Measurements from ENCODE around the gene MMP8. TPM values are rescaled to one million over a fixed set of nuclear protein-coding genes. Genes with fewer than 3 reads are reported as not detected.
"Not testable (repeated sequence)": the region's sequence is repeated elsewhere in the genome, so short reads cannot be mapped to it uniquely, and the experiment has no call there.

MMP8 gene
- total RNA-seq, result 0.94 TPM
- long read RNA-seq, partial matches to known transcripts, result 0 of 1 reads
- long read RNA-seq, other reads (novel, unspliced or antisense), result 1 of 1 reads

DNA sequence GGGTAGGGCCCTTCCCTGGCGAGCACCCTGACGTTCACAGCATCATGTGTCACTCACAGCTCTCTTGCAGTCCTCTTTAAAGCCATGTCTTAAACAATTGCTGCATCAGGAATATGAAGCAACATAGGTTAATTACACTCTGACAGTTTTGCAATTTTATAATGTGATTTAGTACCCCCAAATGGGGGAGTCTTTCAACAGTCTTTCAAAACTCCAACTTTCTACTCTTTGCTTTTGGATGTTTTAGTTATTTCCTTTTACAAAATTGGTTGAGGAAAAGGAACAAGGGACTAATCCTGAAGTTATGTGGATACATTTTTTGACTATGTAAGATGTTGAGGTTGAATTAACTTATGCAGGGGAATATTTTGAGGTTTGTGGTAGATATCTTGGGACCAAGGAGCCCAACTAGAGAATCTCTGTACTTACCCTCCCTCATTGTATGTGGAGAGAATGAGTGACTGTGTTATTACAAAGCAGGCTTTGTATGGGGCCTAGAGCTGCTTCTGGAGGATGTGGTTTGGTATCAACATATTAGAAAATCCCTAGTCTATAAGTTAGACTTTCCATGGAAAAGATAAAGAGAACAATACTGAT, at the start of gene MMP8:
Gene MMP8 (minus strand): TSS at position 51 of the 597 bp plus-strand sequence. CDS start 99 bp downstream, outside the sequence.
- no peak for DNase-seq (ENCODE audit: low spot score)
- intact Hi-C loops (cut with DNase I), result no loop called here

DNA sequence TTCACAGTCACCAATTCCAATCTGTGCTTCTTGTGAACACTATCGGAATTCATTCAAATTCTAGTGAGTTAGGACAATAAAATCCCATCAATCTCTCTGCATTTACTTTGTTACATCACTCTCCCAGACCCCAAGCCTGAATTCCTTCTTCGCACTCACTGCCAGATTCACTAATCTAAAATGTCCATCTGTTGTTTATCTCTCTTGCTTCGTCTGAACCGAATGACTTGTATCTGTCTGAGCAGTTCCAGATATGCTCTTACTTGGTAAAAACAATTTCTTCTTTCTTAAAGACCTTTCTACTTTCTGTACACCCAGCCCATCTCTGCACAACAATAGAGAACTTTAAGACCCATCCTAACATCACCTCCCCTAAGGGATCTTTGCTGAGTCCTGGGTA, 48.6 kb upstream of the MMP8 start:
- no peak for DNase-seq (ENCODE audit: low spot score)
- intact Hi-C loops (cut with DNase I), result no loop called here

DNA sequence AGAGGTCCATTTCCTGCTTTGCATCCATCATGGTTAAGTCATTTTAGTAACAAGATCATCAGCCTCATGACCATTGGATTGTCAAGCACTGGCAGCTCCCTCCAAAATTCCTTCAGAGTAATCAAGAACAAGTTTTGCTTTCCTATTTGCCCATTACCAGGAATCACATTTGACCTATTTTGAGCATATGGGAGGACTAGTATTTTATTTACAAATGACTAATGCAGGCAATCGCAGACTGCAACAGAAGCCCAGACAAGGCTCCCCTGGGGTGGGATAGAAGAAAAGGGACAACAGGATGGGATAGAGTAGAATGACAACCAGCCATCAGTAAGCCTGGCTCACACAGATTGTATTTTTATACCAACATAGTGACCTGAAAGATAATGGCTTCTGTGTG, 46.6 kb upstream of the MMP8 start:
- intact Hi-C loops (cut with DNase I), result no loop called here
- no peak for DNase-seq (ENCODE audit: low spot score)

DNA sequence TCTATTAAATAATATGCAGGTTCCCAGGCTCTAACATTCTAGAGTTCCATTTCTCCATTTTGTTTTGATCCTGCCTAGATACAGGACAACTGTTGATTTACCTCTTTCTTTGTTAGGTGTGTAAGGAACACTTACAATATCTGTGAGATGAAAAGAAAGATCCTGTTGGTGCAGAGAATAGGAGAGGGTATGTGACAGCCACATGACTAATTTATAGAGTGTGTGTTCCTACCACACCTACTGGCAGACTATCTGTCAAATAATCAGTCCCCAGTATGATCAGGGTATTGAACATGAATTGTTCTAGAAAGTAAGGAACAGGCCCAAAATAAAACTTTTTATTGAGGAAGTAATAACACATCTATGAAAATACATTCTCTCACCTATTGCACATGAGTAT, 45.4 kb upstream of the MMP8 start:
- no peak for DNase-seq (ENCODE audit: low spot score)
- intact Hi-C loops (cut with DNase I), result no loop called here

DNA sequence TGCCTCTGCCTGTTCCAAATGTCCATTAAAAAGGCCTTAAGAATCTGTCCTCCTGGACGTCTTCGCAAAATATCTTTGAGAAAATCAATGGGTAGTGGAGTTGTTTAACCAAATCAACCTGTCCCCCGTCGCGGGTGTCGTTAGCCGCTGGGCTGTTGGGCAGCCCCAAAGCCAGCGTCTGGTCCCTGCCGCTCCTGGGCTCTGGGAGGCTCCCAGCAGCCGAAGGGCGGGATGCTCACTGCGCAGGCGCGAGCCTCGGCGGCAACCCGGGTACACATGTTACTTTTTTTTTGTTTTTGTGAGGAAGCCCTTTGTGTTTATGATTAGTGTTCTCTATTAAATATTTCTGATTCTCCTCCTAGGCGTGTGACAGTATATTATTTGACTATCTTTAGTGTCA, 43.0 kb upstream of the MMP8 start:
- intact Hi-C loops (cut with DNase I), result no loop called here

GRCh38 chr11:102763440-102763839, 38.7 kb upstream of the MMP8 start:
- intact Hi-C loops (cut with DNase I), result no loop called here
- DNase-seq (ENCODE audit: low spot score), result no peak

More for the DNA sequence above, 43.0 kb upstream of the MMP8 start:
- DNase-seq (ENCODE audit: low spot score), result no peak

DNA sequence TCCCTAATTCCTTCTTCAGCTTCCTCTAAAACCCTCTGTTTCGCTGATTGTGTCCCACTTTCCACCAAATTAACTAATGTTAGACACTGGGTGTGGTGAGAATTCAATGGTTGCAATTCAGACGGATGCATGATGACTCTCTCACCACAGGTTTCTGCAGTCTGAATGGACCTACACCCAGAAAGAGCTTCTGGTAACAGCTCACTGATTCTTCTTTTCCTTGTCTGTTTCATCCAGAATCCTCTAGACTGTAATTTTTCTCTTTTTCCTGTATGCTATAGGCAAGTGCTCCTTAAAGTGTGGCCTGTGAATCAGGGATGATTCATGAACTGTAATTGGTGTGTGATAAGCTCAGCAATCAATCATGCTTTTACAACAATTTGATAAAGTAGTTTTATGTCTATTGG, 37.6 kb upstream of the MMP8 start:
- intact Hi-C loops (cut with DNase I), result no loop called here
- DNase-seq (ENCODE audit: low spot score), result no peak

DNA sequence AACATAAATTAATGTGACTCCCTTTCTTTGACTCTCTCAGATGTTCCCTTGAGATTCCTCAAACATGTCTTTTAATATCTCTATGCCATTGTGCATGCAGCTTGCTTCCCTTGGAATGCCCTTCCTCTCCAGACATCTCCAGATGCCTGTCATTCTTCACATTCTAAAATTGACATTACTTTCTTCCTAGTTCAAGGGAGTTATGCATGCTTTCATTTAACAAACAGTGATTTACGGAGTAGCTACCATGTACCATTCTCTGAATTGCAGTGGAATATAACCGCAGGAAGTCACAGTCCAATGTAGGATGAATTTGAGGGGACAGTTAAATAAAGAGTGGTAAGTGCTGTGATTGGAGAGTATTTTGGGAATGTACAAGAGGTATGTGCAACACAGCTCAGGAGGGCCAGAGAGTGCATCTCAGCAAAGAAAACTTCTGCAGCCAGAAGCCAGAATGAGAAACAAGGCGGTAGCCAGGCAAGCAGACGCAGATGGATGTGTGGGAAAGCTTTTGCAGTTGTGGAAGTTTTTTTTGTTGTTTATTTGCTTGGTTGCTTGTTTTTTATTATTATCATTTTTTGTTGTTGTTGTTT, 37.0 kb upstream of the MMP8 start:
- intact Hi-C loops (cut with DNase I), result no loop called here
- no peak for DNase-seq (ENCODE audit: low spot score)

GRCh38 chr11:102760344-102761035, 35.7 kb upstream of the MMP8 start:
- no peak for DNase-seq (ENCODE audit: low spot score)
- intact Hi-C loops (cut with DNase I), result no loop called here

DNA sequence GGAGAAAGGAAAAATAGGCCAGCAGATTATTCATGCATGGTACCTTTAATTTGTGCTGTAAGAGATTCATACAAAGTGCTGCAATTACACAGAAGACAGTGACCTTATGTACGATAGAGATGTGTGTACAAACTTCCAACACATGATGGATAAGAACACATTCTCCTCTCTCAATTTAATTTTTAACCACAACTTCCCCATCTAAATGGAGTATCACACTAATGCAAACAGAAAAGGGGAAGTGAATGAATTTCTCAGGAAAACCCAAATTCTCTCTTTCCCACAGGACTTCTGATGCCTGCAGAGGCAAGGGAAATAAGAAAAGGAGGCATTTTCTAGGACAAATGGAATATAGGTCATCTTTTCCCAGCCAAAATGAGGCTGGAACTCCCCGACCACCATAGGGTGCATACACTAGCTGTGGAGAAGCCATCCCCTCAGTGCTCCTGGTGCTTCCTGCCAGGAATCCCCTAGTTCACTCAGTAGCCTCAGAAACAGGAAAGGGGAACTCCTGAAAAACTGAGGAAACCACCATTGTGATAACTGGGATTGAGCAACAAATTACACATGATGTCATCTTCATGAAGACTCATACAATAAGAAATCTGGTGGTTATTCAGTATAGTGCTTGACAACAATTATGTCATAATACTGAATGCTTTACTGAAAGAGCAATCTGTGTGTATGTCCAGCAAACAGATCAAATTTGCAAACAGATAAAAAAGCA, 33.2 kb upstream of the MMP8 start:
- DNase-seq (ENCODE audit: low spot score), result no peak

DNA sequence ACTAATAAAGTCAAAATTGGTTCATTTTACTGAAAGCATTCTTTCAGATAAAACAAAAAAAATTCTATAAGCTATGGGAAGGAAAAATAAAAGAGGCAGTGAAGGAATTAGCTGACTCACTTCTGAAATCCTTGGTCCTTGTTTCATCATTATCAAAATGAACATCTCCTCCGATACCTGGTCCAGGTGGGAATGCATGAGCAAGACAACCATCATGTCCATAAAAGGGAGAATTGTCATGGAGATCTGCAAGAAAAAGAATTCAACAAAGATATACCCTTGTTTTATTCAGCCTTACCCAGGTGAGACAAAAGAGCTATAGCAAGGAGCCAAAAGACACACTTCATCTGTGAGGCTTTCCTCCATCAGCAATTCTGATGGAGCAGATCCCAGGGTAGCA, 28.5 kb upstream of the MMP8 start:
- intact Hi-C loops (cut with DNase I), result no loop called here
- DNase-seq (ENCODE audit: low spot score), result no peak

More for the DNA sequence above, 33.2 kb upstream of the MMP8 start:
- intact Hi-C loops (cut with DNase I), result no loop called here

- intact Hi-C loops (cut with DNase I), result no loop called here
- no peak for DNase-seq (ENCODE audit: low spot score)
These were observed 26.9 kb upstream of the MMP8 start for GRCh38 chr11:102751673-102752072.

GRCh38 chr11:102749101-102749722, 24.5 kb upstream of the MMP8 start:
- intact Hi-C loops (cut with DNase I), result no loop called here
- no peak for DNase-seq (ENCODE audit: low spot score)

DNA sequence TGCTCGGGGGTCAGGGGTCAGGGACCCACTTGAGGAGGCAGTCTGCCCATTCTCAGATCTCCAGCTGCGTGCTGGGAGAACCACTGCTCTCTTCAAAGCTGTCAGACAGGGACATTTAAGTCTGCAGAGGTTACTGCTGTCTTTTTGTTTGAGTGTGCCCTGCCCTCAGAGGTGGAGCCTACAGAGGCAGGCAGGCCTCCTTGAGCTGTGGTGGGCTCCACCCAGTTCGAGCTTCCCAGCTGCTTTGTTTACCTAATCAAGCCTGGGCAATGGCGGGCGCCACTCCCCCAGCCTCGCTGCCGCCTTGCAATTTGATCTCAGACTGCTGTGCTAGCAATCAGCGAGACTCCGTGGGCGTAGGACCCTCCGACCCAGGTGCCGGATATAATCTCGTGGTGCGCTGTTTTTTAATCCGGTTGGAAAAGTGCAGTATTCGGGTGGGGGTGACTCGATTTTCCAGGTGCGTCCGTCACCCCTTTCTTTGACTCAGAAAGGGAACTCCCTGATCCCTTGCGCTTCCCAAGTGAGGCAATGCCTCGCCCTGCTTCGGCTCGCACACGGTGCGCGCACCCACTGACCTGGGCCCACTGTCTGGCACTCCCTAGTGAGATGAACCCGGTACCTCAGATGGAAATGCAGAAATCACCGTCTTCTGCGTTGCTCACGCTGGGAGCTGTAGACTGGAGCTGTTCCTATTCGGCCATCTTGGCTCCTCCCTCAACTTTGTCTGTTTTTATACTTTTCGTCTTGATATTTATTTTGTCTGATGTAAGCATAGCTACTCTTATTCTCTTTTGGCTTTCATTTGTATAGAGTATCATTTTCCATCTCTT, 22.2 kb upstream of the MMP8 start:
- intact Hi-C loops (cut with DNase I); DNase-seq (ENCODE audit: low spot score): not testable (repeated sequence)

DNA sequence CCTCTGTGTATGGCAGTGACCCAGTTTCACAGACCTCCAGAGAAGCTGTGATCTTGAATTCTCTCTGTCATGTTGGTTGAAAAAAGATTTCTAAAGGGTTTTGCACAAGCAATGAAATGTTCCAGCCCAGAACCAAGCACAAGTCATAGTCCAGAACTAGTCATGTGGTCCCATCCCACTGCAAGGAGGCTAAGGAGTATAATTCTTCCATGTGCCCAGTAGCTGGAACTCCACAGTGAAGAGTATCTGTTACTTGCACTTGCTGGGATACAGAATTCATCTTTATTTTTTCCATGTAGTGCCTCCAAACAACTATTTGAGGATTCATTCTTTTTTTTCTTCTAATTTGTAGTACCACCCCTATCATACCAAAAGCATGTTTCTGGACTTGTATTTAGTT, 9.9 kb upstream of the MMP8 start:
- intact Hi-C loops (cut with DNase I), result loop anchor here (5.0 kb wide), 1 partner anchor 208 kb away; no protein-coding TSS in a partner anchor
- DNase-seq (ENCODE audit: low spot score), result no peak

DNA sequence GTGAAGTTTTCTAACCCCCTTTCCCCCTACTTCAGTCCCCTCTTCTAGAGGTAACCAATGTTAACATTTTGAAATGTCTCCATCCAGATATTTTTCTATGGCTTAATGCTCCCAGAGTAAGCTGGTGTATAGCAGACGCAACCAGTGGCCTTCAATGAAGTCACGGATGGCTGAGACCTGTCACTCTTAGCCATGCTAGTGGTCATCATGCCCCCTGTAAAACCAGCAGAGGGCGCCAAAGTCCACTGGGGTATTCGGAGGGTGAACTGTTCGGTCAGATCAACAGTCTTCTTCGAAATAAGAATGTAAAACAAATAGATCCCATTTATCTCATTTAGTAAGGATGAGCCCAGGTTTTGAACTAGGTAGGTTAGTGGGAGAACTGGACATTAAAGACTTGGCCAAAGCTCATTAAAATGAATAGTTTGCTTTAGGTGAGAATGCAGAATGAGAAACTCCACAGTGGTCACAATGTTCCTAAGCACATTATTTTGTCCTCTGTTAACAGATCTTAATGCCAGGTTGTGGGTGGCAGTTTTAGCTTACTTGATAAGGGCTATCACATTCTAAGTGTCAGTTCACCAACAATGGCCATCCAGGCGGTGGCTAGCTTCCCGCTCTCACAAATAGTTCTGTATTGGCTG, 8.6 kb upstream of the MMP8 start:
- intact Hi-C loops (cut with DNase I), result loop anchor here (5.0 kb wide), 1 partner anchor 209 kb away; no protein-coding TSS in a partner anchor

GRCh38 chr11:102730944-102731343, 6.2 kb upstream of the MMP8 start:
- not testable (repeated sequence) for DNase-seq (ENCODE audit: low spot score)
- intact Hi-C loops (cut with DNase I), result loop anchor here (5.0 kb wide), 1 partner anchor 211 kb away; no protein-coding TSS in a partner anchor

More for the DNA sequence above, 8.6 kb upstream of the MMP8 start:
- DNase-seq (ENCODE audit: low spot score), result no peak
